Effector CD4-positive, alpha-beta T cell (primary cell): ENCODE measurements around the gene TGM2.

ENCODE experiments used
- DNase-seq: peaks from one replicate; pipeline ENCODE4 v3.0.0-alpha.2; 2020

TGM2 gene

DNA sequence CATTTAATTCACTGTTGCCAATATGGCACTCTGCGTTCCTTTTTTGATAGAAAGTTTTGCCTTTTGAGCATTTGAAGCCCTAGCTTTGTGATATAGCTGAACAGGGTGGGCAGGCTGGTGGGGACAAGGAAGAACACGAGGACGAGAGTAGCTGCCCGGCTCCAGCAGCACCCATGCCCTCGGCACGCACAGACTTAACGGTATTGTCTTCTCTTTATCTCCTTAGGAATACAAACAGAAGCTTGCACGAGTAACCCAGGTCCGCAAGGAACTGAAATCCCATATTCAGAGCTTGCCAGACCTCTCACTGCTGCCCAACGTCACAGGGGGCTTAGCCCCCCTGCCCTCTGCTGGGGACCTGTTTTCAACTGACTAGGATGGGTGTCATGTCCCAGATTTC lies 75.6 kb downstream of the TGM2 start:
- no peak for DNase-seq

DNA sequence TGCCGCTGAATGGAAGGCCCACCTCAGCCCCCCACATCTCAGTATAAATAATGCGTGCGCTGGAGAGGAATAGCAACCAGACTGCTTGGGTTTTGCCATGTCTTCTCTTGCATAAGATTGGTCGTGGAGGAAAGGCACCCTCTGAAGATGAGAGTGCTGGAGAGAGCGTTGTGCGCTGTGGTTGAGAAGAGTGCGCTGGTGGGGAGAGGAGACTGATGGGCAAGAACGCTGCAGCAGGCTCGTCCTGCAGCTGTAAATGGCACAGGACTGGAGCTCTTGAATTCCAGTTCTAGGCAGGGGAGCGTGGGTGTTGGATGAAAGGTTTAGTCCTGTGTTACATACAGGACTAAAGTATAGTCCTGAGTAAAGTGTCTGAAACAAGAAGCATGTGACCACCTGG lies 80.0 kb downstream of the TGM2 start:
- no peak for DNase-seq

DNA sequence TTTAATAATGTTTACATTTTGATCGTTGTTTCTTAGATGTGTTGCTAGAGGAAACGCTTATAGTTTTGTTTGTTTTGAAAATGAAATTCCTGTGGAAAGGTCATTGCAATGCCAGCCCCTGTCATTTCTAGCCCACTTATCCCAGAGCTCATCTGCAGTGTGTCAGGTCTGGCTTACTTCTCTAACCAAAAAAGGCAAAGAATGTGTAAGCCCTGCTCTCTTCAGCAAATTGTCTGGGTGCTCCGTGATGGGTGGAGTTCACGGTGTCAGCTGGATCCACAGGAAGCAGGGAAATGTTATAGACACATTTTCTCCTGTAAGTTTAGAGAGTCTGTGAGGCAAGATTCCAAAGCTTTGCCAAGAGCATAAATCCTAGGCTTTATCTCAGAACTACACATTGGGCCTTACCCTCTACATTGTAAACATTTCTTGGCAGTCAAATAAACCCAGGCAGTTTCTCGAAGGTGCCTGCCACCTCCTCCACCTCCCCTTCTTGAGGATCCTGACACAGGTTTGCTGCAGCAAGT lies 80.6 kb downstream of the TGM2 start:
- DNase-seq = no peak

DNA sequence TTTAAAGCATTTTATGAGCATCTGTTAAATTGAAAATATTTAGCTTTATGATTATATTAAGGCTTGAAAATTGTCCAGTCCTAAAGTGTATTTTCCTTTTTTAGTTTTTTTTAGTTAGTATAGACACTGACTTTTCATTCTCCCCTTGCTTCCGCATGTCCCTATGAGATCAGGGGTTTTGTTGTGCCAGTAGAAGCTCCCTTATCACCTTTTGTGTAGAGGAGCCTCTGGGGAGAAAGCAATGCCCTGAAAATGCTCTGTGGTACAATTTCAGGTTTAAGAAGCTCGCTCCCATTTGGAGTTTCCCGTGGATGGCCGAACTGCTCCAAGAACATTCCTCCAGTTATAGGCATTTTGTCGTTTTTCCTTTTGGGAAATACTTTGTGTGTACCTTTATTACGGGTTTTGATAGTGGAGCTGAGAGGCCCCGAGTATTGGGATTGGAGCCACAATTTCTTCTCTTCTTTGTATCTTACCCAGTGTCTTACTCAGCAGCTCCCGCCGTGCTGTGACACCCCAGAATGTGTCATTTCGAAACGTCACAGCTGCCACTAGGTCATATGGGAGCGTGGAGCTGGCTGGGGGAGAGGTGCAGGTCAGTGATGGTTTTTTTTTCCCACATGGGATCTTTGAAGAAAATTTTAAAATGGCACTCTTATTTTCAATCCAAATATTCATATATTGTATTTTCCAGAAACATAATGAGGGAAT lies 81.6 kb downstream of the TGM2 start:
- no peak for DNase-seq

- no peak for DNase-seq
Observed at GRCh38 chr20:38082894-38083293, 82.2 kb downstream of the TGM2 start.

GRCh38 chr20:38081575-38081974 lies 83.5 kb downstream of the TGM2 start:
- no peak for DNase-seq

DNA sequence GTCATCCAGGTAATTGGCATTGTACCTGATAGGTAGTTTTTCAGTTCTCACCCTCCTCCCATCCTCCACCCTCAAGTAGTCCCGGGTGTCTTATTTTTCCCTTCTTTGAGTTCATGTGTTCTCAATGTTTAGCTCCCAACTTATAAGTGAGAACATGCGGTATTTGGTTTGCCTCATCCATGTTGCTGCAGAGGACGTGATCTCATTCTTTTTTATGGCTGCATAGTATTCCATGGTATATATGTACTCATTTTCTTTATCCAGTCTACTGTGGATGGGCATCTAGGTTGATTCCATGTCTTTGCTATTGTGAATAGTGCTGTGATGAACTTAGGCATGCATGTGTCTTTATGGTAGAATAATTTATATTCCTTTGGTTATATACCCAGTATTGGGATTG lies 85.7 kb downstream of the TGM2 start:
- DNase-seq = no peak

DNA sequence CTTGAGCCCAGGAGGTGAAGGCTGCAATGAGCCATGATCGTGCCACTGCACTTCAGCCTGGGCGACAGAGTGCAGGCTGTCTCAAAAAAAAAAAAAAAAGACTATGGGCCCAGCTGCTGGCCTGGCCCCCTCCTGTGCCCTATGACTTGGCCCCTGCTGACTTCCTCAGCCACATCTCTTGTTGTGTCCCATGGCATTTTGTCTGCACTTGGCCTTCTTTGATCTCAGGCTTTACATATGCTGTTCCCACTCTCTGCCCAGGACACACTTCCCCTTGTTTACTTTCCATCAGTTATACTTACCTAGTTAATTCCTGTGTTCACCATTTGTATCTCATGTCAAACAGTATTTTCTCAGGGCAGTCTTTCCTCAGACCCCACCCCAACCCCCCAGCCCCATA lies 87.0 kb downstream of the TGM2 start:
- no peak for DNase-seq
